Rectal smooth muscle tissue (tissue), 1 donor: ENCODE data around the gene PARS2.

ENCODE experiments used
- H3K27ac ChIP-seq: one replicate; pipeline ENCODE4 v1.7.0; 2013; ENCODE audit warnings: low read depth, low read length, inconsistent platforms
- H3K27me3 ChIP-seq: one replicate; pipeline ENCODE4 v1.7.0; 2013; ENCODE audit warnings: low read length; ENCODE audit not compliant: control insufficient read depth, insufficient read depth
- H3K36me3 ChIP-seq: one replicate; pipeline ENCODE4 v1.7.0; 2013; ENCODE audit warnings: low read length; ENCODE audit not compliant: control insufficient read depth, insufficient read depth
- H3K4me1 ChIP-seq: one replicate; pipeline ENCODE4 v1.7.0; 2013; ENCODE audit warnings: low read length; ENCODE audit not compliant: control insufficient read depth, insufficient read depth
- H3K4me3 ChIP-seq: one replicate; pipeline ENCODE4 v1.7.0; 2013; ENCODE audit warnings: low read length
- H3K9ac ChIP-seq: one replicate; pipeline ENCODE4 v1.7.0; 2013; ENCODE audit warnings: low read length

Gene PARS2

DNA sequence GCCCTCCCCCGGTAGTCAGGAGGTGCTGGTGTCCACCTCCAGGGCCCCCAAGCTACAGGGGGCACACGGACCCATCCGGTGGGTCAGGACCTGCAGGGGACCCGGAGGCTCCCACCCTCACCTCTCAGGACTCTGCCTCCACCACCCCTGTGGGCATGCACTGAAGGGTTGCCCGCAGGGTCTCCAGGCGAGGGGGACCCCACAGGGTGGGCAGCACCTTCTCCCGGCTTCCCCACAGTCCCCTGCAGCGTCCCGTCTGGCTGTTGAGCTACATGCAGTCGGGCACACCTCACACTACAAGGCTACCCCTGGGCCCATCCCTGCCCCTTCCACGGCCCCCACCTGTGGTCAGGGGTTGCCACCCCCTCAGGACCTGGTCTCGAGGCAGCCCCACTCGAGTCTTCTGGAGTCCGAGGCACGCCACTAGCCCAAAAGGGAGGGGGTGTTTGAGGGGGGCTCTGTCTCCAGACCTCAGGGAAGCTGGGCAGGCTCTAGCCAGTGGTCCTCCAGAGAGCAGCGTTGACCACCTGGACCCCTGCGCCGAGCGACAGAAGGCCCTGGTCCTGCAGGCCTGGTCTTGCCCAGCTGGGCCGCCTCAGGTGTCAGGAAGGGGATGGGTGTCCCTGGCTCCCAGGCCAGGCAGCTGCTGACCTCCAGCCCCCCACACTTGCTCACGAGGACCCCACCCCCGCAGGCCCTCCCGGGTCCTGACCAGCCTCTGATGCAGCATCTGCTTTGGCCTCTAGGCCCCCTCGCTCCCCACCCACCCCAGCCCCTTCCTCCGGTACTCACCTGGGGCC lies 9.6 kb downstream of the PARS2 start:
- Histone ChIP-seq H3K27ac (no peak overlapping the region), H3K36me3 (peaks cover 15% of the 10 kb centered on the region), H3K4me3 (no peak overlapping the region), H3K27me3 (no peaks in the 10 kb centered on the region), H3K4me1 (no peaks in the 10 kb centered on the region), H3K9ac (no peak overlapping the region)

DNA sequence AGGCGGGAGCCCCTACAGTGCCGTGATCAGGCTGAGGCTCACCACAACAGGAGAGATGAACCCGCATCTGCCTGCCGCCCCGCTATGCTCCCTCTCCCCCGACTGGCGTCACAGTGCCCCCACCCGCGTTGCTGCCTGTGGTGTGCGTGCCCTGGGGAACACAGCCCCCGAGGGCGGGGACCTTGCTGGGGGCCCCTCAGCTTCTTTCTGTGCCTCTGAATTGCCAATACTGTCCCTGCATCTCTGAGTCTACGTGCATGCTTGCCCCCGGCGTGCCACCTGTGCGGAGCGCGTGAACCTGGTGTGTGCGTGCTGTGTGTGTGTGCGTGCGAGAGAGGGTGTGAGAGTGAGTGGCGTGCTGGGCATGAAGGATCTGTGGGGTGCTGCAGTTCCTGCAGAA lies 10.3 kb downstream of the PARS2 start:
- H3K27ac ChIP-seq = no peak overlapping the region
- no peaks in the 10 kb centered on the region for H3K27me3 ChIP-seq
- H3K4me3 ChIP-seq = no peak overlapping the region
- no peaks in the 10 kb centered on the region for H3K4me1 ChIP-seq
- H3K9ac ChIP-seq = no peak overlapping the region
- H3K36me3 ChIP-seq = peaks cover 15% of the 10 kb centered on the region

DNA sequence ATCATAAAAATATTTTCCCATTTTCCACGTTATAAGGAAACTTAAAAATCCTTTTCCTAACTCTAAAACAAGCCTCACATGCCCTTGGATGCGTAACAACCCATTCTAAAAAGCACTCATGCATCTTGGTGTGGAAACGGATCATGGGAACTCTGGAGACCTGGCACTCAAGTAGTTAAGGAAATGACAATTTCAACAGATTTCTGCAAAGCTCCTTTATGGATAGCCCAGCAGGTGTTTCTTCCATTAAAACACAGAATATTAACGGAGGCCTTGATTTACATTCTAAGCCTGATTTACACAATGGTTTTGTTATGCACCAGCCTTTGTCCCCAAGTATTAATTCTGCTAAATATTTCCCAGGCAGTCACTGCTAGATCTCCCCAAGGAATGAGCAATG lies 12.9 kb downstream of the PARS2 start:
- H3K27me3 ChIP-seq = no peaks in the 10 kb centered on the region
- no peaks in the 10 kb centered on the region for H3K4me1 ChIP-seq
- H3K27ac ChIP-seq = no peak overlapping the region
- no peak overlapping the region for H3K9ac ChIP-seq
- H3K4me3 ChIP-seq = no peak overlapping the region
- H3K36me3 ChIP-seq = peaks cover 3% of the 10 kb centered on the region

- Histone ChIP-seq H3K36me3 (no peaks in the 10 kb centered on the region), H3K4me3 (no peak overlapping the region), H3K4me1 (no peaks in the 10 kb centered on the region), H3K27ac (no peak overlapping the region), H3K9ac (no peak overlapping the region), H3K27me3 (no peaks in the 10 kb centered on the region)
Measured at GRCh38 chr1:54750596-54750995, 13.7 kb downstream of the PARS2 start.

GRCh38 chr1:54748094-54748835 lies 16.1 kb downstream of the PARS2 start:
- no peaks in the 10 kb centered on the region for H3K4me1 ChIP-seq
- H3K4me3 ChIP-seq = no peak overlapping the region
- no peak overlapping the region for H3K9ac ChIP-seq
- H3K27ac ChIP-seq = no peak overlapping the region
- no peaks in the 10 kb centered on the region for H3K36me3 ChIP-seq
- no peaks in the 10 kb centered on the region for H3K27me3 ChIP-seq

DNA sequence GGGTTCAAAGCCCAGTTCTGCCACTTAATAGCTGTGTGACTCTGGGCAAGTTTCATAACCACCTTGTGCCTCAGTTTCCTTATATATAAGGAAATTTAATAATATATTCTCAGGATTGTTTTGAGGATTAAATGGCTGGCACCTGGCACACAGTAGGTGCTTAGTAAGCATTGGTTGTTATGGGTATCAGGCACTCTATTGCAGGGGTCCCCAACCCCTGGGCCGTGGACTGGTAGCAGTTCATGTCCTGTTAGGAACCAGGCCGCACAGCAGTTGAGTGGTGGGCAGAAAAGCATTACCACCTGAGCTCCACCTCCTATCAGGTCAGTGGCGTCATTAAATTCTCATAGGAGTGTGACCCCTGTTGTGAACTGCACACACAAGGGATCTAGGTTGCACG lies 18.5 kb downstream of the PARS2 start:
- no peak overlapping the region for H3K27ac ChIP-seq
- H3K4me3 ChIP-seq = no peak overlapping the region
- no peaks in the 10 kb centered on the region for H3K27me3 ChIP-seq
- no peaks in the 10 kb centered on the region for H3K4me1 ChIP-seq
- peaks cover 6% of the 10 kb centered on the region for H3K36me3 ChIP-seq
- H3K9ac ChIP-seq = no peak overlapping the region

DNA sequence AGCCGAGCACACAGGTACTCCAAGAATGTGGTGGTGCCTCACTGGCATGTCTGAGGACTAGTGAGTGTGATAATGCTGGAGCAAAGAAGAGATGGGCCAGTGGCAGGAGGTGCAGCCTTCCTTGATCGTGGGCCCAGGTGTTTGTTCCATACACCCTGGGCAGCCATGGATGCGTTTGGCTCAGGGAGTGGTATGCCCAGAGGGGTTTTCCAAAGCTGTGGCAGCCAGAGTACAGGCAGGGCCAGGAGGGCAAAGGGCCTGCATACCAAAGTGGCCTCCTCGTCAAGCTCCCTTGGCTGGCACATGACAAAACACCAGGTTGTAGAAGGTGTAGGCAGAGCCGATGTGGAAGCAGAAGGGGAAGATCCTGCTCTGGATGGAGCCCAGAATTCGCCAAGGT lies 19.0 kb downstream of the PARS2 start:
- H3K4me1 ChIP-seq = no peaks in the 10 kb centered on the region
- peaks cover 6% of the 10 kb centered on the region for H3K36me3 ChIP-seq
- no peak overlapping the region for H3K27ac ChIP-seq
- no peak overlapping the region for H3K4me3 ChIP-seq
- H3K27me3 ChIP-seq = no peaks in the 10 kb centered on the region
- H3K9ac ChIP-seq = no peak overlapping the region

GRCh38 chr1:54744696-54745095 lies 19.6 kb downstream of the PARS2 start:
- Histone ChIP-seq H3K4me3 (no peak overlapping the region), H3K27ac (no peak overlapping the region), H3K27me3 (no peaks in the 10 kb centered on the region), H3K9ac (no peak overlapping the region), H3K4me1 (no peaks in the 10 kb centered on the region), H3K36me3 (peaks cover 9% of the 10 kb centered on the region)

- H3K36me3 ChIP-seq = peaks cover 9% of the 10 kb centered on the region
- H3K4me1 ChIP-seq = no peaks in the 10 kb centered on the region
- H3K27me3 ChIP-seq = no peaks in the 10 kb centered on the region
- H3K27ac ChIP-seq = no peak overlapping the region
- H3K9ac ChIP-seq = no peak overlapping the region
- no peak overlapping the region for H3K4me3 ChIP-seq
Measured at GRCh38 chr1:54743416-54744226, 20.7 kb downstream of the PARS2 start.

DNA sequence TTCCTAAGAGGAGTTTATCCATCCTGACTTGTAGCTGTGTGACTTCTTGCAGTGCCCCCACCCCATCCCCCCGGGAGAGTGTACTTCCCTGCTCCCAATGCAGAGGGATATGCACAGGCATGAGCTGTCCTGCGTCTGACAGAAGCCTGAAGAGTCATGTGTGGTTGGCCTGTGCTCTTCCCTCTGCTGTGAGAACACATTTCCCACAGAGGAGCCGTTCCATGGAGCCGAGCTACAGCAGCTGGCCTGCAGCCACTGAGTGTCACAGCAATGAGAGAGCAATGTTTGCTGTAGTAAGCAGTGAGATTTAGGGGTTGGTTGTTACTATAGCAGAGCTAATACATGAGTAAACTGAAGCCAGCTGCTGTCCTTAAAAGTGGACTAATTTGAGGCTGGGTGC lies 22.0 kb downstream of the PARS2 start:
- peaks cover 14% of the 10 kb centered on the region for H3K36me3 ChIP-seq
- H3K4me3 ChIP-seq = no peak overlapping the region
- H3K27ac ChIP-seq = no peak overlapping the region
- H3K4me1 ChIP-seq = no peaks in the 10 kb centered on the region
- H3K27me3 ChIP-seq = no peaks in the 10 kb centered on the region
- no peak overlapping the region for H3K9ac ChIP-seq

GRCh38 chr1:54741531-54741930 lies 22.8 kb downstream of the PARS2 start:
- no peaks in the 10 kb centered on the region for H3K27me3 ChIP-seq
- H3K27ac ChIP-seq = no peak overlapping the region
- H3K36me3 ChIP-seq = peaks cover 21% of the 10 kb centered on the region
- H3K9ac ChIP-seq = no peak overlapping the region
- no peak overlapping the region for H3K4me3 ChIP-seq
- H3K4me1 ChIP-seq = no peaks in the 10 kb centered on the region

GRCh38 chr1:54738244-54738643 lies 26.1 kb downstream of the PARS2 start:
- H3K4me3 ChIP-seq = no peak overlapping the region
- H3K27ac ChIP-seq = no peak overlapping the region
- no peak overlapping the region for H3K9ac ChIP-seq
- peaks cover 21% of the 10 kb centered on the region for H3K36me3 ChIP-seq
- H3K4me1 ChIP-seq = no peaks in the 10 kb centered on the region
- no peaks in the 10 kb centered on the region for H3K27me3 ChIP-seq
